GM21526 (cell line): ENCODE results near the gene CCDC9B.

Experiments
- ATAC-seq: cut with Tn5 transposase; IDR thresholded peaks from one replicate; pipeline ENCODE4 v1.9.1; 2021; ENCODE audit warnings: moderate library complexity; ENCODE audit not compliant: unreplicated experiment, low FRiP score

The CCDC9B gene

DNA sequence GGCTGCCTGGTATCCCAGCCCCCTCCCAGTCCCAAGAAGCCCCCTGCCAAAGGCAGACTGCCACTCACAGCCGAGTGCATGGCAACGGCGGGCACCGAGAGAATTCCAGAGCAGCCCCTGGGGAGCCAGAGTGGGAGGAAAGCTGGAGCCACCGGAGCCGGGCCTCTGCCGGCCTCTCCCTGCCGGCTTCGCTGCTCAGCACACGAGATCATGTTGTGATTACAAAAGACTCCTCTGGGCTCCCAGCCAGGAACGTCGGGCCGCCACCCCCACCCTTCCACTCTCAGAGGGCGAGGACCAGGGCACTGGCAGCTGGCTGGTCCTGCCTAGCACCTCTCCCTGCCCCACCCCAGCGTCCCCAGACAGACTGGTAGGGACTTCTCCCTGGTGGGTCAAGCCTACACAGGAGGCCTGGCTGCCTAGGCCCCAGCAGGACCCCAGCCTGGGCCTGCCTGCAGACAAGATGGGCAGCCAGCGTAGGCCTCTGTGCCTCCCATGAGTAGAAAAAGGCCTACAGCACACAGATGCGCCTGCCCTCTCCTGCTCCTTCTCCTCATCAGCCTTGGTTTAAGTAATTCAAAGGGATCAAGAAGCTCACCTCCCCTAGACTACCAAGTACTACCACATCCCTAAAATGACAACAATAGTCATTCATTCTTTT is at the start of gene CCDC9B:
CCDC9B (minus strand) TSS at position 200 of the 661 bp plus-strand sequence; CDS start at position 80, 120 bp downstream.
- no peak for ATAC-seq

DNA sequence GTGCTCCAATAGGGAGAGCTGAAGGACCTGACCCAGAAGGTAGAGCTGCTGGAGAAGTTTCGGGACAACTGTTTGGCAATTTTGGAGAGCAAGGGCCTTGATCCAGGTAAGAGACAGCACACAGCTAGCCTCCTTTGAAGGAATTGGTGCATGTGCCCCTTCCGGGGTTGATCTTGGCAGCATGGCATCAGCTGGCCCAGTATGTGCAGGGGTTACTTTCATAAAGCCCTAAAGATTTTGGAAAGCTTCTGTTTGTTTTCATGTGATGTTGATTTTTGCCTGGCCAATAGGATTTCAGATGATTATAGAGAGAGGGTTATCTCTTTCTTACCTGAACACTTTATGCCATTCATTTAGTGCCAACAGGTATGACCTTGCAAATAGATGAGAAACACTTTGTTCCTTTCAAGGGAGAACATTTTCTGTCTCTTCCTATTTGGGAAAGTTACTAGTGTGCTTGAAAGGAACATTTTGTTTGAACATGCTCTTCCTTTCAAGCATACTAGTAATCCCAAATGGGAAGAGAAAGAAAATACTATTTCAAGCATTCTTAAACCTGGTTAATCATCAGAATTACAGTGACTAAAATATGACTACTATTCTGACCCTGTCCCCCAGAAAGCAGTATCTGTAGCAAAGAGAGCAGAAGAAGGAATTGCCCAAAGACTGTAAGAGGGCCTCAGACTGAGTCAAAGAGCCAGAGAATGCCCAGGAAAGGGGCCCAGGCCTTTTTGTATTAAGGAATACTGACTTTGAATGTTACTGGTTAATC is 49.3 kb upstream of the CCDC9B start:
- ATAC-seq = no peak

- no peak for ATAC-seq
These were observed 48.4 kb upstream of the CCDC9B start for GRCh38 chr15:40388941-40389823.

GRCh38 chr15:40386480-40386879 is 45.7 kb upstream of the CCDC9B start:
- no peak for ATAC-seq

DNA sequence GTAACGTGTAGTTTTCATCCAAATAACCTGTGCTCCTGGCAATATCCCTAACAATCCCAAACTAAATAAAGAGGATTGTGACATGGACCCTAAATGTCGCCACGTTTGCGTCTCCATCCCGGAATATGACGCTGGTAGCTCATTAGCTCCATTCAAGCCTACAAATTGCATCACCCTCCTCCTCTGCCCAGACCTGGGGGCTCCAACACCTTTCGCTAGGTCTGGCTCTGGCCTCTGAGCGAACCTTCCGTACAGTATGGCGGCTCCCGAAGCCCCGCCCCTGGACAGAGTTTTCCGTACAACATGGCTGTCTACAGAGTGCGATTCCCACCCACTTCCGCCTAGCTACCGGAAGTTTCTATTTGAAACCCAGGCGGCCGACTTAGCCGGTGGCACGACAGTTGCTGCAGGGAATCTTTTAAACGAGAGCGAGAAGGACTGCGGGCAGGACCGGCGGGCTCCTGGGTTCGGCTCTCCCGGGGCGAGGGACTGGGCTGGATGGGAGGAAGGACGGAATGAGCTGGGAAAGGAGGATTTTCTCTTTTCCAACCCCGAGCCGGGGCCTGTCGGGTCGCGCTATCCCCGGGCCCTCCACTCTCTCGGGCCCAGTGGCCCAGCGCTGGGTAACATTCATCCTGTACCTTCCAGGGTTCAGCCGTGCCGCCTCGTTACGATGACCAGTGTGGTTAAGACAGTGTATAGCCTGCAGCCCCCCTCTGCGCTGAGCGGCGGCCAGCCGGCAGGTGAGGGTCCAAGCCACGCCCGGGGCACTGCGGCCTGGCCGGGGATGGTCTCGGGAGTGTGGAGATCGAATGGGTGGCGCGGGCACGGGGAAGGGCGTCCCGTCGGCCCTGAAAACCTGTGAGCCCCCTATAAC is 42.1 kb upstream of the CCDC9B start, which contains the start of gene KNSTRN:
KNSTRN (plus strand) TSS at position 142 of the 877 bp plus-strand sequence; CDS start at position 257, 115 bp downstream.
- peak; percentile 95 for ATAC-seq

DNA sequence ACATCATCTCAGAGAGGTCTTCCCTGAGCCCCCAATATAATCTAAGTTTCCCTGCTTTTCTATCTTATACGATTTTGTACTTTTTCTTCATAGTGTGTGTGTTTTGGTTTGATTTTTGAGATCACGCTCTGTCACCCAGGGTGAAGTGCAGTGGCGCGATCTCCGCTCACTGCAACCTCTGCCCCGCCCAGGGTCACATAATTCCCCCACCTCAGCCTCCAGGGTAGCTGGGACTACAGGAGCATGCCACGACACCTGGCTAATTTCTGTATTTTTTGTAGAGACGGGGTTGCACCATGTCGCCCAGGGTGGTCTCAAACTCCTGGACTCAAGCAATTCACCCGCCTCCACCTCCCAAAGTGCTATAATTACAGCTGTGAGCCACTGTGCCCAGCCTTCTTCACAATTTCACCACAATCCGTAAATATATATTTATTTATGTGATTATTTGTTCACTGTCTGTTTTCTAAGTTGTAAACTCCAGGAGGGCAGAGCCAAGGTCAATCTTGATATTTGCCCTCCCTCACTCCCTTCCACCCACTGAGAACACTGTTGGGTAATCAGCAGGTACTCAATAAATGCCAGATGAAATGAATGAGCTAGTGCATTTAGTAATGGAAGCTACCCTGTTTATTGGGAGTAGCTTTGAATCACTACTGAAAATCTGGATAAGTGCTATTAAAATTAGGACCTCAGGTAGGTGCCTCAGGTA is 41.2 kb upstream of the CCDC9B start:
- no peak for ATAC-seq

DNA sequence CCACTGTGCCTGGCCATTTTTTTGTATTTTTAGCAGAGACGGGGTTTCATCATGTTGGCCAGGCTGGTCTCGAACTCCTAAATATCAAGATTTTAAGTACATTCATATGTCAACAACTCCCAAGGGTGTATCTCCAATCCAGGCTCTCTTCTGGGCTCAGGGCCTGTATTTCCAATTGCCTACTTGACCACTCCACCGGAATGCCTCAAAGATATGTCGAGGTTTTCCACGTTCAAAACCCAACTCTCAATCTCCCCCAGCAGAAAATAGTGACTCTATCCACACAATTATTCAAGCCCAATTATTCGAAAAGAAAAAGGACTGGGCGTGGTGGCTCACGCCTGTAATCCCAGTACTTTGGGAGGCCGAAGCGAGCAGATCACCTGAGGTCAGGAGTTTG is 39.9 kb upstream of the CCDC9B start:
- no peak for ATAC-seq

GRCh38 chr15:40379853-40380252 is 39.1 kb upstream of the CCDC9B start:
- ATAC-seq = no peak

GRCh38 chr15:40379374-40379773 is 38.6 kb upstream of the CCDC9B start:
- ATAC-seq = no peak

DNA sequence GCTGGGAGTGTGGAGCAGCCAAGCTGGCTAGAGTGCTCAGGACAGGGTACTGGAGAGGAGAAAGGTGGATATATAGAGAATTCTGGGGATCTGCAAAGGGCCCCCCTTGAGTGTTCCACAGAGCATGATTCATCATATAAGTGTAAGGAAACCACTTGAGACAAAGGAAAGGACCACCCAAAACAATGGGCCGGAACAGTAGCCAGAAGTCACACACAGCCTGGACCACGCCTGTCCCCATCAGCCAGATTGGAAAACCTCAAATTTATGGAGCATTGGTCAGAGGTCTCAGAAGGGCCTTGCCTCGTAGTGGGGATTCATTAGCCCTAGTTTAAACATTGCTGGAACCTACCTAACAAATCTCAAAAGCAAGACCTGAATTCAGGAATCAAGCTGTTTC is 36.9 kb upstream of the CCDC9B start:
- no peak for ATAC-seq

GRCh38 chr15:40372981-40373380 is 32.2 kb upstream of the CCDC9B start:
- no peak for ATAC-seq

DNA sequence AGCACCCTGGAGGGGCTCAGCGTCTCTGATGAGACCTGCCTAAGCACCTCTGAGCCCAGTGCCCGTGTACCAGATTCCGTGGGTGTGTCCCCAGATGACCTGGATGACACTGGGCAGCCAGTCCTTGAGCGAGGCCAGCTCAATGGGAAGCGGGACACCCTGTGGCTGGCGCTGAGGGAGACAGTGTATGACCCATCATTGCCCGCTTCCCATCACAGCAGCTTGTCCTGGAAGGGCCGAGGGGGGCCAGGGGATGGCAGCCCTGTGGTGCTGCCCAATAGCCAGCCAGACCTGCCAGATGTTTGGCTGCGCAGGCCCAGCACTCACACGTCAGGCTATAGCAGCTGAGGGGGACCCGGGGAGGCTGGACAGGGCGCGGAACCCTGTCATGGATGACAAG is 29.2 kb upstream of the CCDC9B start:
- ATAC-seq = no peak

DNA sequence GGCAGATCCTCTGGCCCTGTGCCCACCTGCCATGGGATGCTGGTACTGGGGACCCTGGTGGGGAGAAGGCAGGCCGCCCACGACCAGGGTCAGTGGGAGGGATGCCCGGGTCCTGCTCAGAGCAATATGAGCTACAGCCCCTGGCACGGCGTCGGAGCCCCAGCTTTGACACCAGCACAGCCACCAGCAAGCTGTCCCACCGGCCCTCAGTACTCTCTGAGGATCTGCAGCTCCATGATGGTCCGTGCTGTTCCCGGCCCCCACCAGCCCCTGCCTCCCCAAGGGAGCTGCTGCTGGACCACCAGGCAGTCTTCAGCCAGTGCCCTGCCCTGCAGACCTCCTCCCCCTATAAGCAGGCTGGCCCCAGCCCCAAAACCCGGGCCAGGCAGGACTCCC is 28.7 kb upstream of the CCDC9B start:
- no peak for ATAC-seq

DNA sequence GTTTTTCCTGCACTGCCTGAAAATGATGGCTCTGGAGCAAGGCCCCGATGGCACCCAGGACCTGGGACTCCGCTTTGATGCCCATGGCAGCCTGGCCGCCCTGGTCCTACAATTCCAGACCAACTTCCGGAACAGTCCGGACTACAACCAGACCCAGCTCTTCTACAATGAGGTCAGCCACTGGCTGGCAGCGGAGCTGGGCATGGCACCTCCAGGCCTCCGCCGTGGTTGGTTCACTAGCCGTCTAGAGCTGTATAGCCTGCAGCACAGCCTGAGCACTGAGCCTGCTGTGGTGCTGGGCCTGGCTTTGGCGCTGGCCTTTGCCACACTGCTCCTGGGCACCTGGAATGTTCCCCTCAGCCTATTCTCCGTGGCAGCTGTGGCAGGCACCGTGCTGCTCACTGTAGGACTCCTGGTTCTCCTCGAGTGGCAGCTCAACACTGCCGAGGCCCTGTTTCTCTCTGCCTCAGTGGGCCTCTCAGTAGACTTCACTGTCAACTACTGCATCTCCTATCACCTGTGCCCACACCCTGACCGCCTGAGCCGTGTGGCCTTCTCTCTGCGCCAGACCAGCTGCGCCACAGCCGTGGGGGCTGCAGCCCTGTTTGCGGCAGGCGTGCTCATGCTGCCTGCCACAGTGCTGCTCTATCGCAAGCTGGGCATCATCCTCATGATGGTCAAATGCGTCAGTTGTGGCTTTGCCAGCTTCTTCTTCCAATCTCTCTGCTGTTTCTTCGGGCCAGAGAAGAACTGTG is 28.2 kb upstream of the CCDC9B start:
- no peak for ATAC-seq

GRCh38 chr15:40367686-40368611 is 27.2 kb upstream of the CCDC9B start:
- ATAC-seq = peak; percentile 66

GRCh38 chr15:40367371-40367685 is 26.6 kb upstream of the CCDC9B start:
- ATAC-seq = no peak

- ATAC-seq = no peak
These were observed 26.0 kb upstream of the CCDC9B start for GRCh38 chr15:40366457-40367370.
